Skeletal muscle cell (primary cell): ENCODE measurements around the gene TMEM213.

Experiments
- DNase-seq: peaks from one replicate; pipeline ENCODE4 v3.0.0-alpha.2; 2010; ENCODE audit warnings: low read depth
- H3K4me3 ChIP-seq: 2 replicates; pipeline ENCODE4 v1.5.1; 2011; ENCODE audit warnings: low read depth, mild to moderate bottlenecking, control low read depth, low read length, moderate library complexity

The TMEM213 gene

DNA sequence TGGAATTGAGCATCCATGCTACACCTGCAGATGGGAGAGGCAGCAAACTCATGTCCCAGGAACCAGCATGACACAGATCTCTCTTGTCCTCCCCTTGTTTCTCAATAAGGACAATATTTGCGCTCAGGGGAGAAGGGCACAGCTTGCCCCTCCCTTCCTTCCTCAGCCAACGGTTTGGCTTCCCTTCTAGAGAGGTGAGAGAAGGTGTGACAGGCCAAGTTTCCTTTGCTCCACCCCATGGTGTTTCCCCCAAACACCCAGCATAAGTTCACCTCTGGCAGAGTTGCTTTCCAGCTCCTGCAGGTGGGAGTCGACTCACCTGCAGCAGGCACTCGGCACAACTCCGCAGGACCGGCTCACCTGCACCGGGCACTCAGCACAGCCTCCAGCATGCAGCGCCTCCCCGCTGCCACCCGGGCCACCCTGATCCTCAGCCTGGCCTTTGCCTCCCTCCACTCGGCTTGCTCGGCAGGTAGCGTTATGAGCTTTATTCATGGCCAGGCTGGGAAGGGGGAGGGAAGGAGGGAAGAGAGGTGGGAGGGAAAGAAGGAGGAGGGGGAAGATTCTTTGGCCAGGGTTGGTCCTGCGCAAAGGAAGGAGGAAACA lies at the start of gene TMEM213, which contains the start of gene ATP6V0A4:
TSS of gene TMEM213 (plus strand) at position 280 of the 606 bp plus-strand sequence. CDS start at position 391, 111 bp downstream.
TSS of gene ATP6V0A4 (minus strand) at position 482 of the 606 bp plus-strand sequence. CDS start 26,949 bp downstream, outside the sequence.
- H3K4me3 ChIP-seq = no peak within 1 kb of the TSS
- no peak for DNase-seq

GRCh38 chr7:138748666-138749065 lies 49.1 kb upstream of the TMEM213 start:
- DNase-seq = no peak
- H3K4me3 ChIP-seq = no peak overlapping the region

- no peak for DNase-seq
- H3K4me3 ChIP-seq = no peak overlapping the region
These were observed 47.8 kb upstream of the TMEM213 start for GRCh38 chr7:138749960-138750359.

- DNase-seq = no peak
- H3K4me3 ChIP-seq = no peak overlapping the region
These were observed 47.3 kb upstream of the TMEM213 start for GRCh38 chr7:138750473-138750872.

GRCh38 chr7:138750901-138751464 lies 46.8 kb upstream of the TMEM213 start:
- no peak overlapping the region for H3K4me3 ChIP-seq
- no peak for DNase-seq

DNA sequence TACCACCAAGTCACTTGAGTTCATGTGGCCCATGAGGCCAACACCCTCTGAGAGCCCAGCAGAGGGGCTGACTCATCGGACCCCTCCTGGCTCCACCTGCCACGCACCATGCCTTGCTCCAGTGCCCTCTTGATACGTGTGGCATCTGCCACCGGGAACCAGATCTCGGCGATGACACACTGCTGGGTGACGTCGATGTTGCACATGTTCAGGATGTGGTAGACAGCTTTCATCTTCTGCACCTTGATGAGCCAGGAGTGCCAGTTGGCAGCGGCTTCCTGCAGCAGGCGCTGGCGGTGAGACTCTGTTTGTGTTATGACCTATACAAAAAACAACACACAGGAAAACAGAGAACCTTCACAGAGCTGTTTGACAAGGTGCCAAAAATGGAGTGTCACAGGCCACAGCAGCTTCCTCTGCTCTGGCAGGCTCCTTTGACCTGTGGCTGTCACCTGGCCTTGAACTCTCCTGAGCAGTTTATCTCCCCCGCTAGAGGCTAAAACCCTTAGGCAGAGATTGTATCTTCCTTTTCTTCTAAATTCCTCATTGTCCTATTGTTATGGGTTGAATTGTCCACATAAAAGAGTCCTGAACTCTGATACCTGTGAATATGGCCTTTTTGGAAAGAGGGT lies 45.2 kb upstream of the TMEM213 start:
- DNase-seq = no peak

GRCh38 chr7:138753150-138753518 lies 44.7 kb upstream of the TMEM213 start:
- no peak for DNase-seq
- no peak overlapping the region for H3K4me3 ChIP-seq

More for the DNA sequence above, 45.2 kb upstream of the TMEM213 start:
- no peak overlapping the region for H3K4me3 ChIP-seq

- DNase-seq = no peak
- no peak overlapping the region for H3K4me3 ChIP-seq
These were observed 44.2 kb upstream of the TMEM213 start for GRCh38 chr7:138753610-138754009.

- DNase-seq = no peak
- H3K4me3 ChIP-seq = no peak overlapping the region
These were observed 42.5 kb upstream of the TMEM213 start for GRCh38 chr7:138755331-138755747.

GRCh38 chr7:138755842-138756590 lies 41.8 kb upstream of the TMEM213 start:
- no peak for DNase-seq

DNA sequence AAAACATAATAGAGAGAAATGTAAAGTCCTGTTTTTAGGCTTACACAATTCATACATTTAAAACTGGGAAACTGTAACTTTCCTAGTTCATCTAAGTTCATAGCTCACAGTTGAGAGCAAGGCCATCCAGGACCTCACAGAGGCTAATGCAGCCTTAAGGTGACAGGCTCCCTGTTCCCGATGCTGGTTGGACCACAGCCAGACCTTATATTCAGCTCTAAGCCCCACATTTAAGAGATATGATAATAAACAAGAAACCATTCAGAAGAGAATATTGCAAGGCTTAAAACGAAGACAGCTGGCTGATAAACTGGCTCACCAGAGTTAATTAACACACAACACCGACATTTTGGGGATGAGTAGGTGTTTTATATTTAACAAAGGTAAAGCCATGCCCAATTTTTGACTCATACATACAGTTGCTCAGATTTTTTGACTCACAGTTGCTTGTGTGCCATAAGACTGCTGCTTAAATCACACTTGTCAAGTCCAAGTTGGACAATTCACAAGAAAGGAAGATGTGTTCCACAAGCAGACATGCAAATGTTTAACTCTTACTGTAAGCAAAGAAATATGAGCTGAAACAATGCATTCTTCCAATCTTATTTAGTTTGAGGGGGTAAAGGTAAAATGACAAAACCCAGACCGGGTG lies 41.1 kb upstream of the TMEM213 start:
- DNase-seq = no peak
- no peak overlapping the region for H3K4me3 ChIP-seq

More at GRCh38 chr7:138755842-138756590, 41.8 kb upstream of the TMEM213 start:
- no peak overlapping the region for H3K4me3 ChIP-seq

GRCh38 chr7:138768241-138768640 lies 29.6 kb upstream of the TMEM213 start:
- no peak for DNase-seq
- H3K4me3 ChIP-seq = no peak overlapping the region

- no peak overlapping the region for H3K4me3 ChIP-seq
- no peak for DNase-seq
These were observed 26.9 kb upstream of the TMEM213 start for GRCh38 chr7:138770904-138771303.

- no peak overlapping the region for H3K4me3 ChIP-seq
- DNase-seq = no peak
These were observed 24.6 kb upstream of the TMEM213 start for GRCh38 chr7:138773176-138773575.

DNA sequence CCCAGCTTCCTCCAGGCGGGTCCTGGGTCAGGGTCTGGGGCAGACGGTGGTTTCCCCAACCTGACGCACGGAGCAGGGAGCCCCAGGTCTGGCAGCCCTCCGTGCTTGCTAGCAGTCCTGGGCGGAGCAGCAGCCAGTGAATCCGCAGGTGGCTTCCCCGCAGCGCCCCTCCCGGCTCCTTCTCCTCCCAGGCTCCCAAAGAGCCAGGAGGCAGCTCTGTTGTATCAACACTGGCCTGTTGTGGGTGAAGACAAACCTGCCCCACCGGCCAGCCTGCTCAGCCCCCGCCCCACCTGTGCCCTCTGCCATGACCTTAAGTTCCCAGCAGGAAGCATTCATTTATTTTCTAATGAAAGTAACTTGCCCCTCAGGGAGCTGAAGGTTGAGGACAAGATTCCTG lies 24.0 kb upstream of the TMEM213 start:
- no peak overlapping the region for H3K4me3 ChIP-seq
- no peak for DNase-seq

DNA sequence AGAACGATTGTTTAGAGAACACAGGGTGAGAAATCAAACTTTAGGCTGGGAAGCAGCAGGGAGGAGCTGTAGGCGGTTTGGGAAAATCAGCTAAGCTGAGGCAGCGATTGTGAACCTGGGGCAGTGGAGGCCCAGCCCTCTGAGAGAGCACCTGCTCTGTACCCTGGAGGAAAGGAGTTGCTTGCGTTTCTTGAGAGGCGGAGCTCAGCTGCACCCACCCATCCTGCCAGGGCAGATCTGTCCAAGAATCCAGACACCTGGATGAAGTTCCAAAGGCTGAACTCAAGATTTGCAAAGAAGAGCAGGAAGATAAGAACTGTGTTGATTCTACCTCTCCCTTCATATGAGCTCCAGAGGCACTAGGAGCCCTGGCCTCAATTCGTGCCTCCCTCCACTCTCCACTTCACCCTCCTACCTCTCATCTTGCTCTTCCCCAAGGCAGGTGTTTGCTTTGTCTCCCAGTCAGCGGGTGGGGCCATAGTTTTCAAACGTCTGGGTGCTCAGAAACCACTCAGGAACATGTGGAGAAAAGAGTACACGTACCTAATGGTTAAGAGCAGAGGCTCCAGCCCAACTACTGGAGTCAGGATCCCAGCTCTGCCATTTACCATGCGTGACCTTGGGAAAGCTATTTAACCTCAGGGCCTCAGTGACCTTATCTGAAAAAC lies 21.5 kb upstream of the TMEM213 start:
- no peak for DNase-seq
- H3K4me3 ChIP-seq = no peak overlapping the region

DNA sequence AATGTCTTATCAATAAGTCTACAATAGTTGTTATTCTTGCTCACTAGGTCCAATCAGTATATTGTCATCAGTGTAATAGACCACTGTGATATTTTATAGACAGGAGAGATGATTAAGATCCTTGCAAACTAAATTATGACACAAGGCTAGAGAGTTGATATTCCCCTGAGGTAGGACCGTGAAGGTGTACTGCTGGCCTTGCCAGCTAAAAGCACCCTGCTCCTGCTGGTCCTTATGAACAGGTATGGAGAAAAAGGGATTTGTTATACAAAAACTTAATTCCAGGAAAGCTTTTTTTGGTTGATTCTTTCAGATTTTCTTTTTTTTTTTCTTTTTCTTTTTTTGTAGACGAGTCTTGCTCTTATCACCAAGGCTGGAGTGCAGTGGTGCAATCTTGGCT lies 16.8 kb upstream of the TMEM213 start:
- H3K4me3 ChIP-seq = no peak overlapping the region
- DNase-seq = no peak

GRCh38 chr7:138784692-138785091 lies 13.1 kb upstream of the TMEM213 start:
- no peak overlapping the region for H3K4me3 ChIP-seq
- no peak for DNase-seq
